Stimulated activated CD4-positive, alpha-beta T cell treated with anti-CD3 and anti-CD28 coated beads, Interleukin-12 subunit alpha, Interleukin-12 subunit beta, amount 100 ng/mL, for 48 hours (primary cell): ENCODE measurements around the gene PTPN20.

Experiments
- DNase-seq, 3 donors: peaks; one replicate each; pipeline ENCODE4 v3.0.0-alpha.2; 2020; ENCODE audit warnings: low read depth in 2 of 3, low spot score in 1 of 3

PTPN20 gene

GRCh38 chr10:47031901-47032465 is 120.8 kb downstream of the PTPN20 start:
- no peak for DNase-seq

- DNase-seq: no peak
These were observed 121.9 kb downstream of the PTPN20 start for GRCh38 chr10:47033081-47033480.

GRCh38 chr10:47033541-47034270 is 122.5 kb downstream of the PTPN20 start:
- no peak for DNase-seq

GRCh38 chr10:47034441-47035051 is 123.3 kb downstream of the PTPN20 start:
- no peak for DNase-seq

- no peak for DNase-seq
These were observed 124.1 kb downstream of the PTPN20 start for GRCh38 chr10:47035171-47035818.

- no peak for DNase-seq
These were observed 124.7 kb downstream of the PTPN20 start for GRCh38 chr10:47035819-47036337.

GRCh38 chr10:47036771-47037170 is 125.5 kb downstream of the PTPN20 start:
- DNase-seq: no peak

- no peak for DNase-seq
These were observed 126.6 kb downstream of the PTPN20 start for GRCh38 chr10:47037654-47038425.

GRCh38 chr10:47038881-47039561 is 127.8 kb downstream of the PTPN20 start:
- no peak for DNase-seq

- no peak for DNase-seq
These were observed 128.3 kb downstream of the PTPN20 start for GRCh38 chr10:47039562-47039913.

- no peak for DNase-seq
These were observed 128.8 kb downstream of the PTPN20 start for GRCh38 chr10:47040041-47040491.

- no peak for DNase-seq
These were observed 129.5 kb downstream of the PTPN20 start for GRCh38 chr10:47040681-47041080.

GRCh38 chr10:47041396-47042198 is 130.4 kb downstream of the PTPN20 start:
- no peak for DNase-seq

- DNase-seq: no peak
These were observed 130.9 kb downstream of the PTPN20 start for GRCh38 chr10:47042199-47042473.

GRCh38 chr10:47042780-47043750 is 131.8 kb downstream of the PTPN20 start:
- DNase-seq: no peak

GRCh38 chr10:47043928-47044538 is 132.8 kb downstream of the PTPN20 start:
- DNase-seq: no peak

- DNase-seq: no peak
These were observed 133.5 kb downstream of the PTPN20 start for GRCh38 chr10:47044741-47045140.

- DNase-seq: no peak
These were observed 134.2 kb downstream of the PTPN20 start for GRCh38 chr10:47045331-47045861.
